Prostate gland (tissue), 2 donors: ENCODE measurements around the gene FAM167B. TPM values are rescaled to one million over a fixed set of nuclear protein-coding genes. Genes with fewer than 3 reads are reported as not detected.
"Not testable (repeated sequence)": the region's sequence is repeated elsewhere in the genome, so short reads cannot be mapped to it uniquely, and the experiment has no call there.

Experiments used
- DNase-seq: peaks from one replicate; pipeline ENCODE4 v3.0.0-alpha.2; 2019; ENCODE audit warnings: low spot score
- H3K27ac ChIP-seq, 2 donors: fragments of 200-600 bp; sonication (generic); 2 replicates each; pipeline ENCODE4 v1.5.1; 2017 to 2019
- H3K27me3 ChIP-seq: fragments of 200-600 bp; sonication (generic); replicated peaks from 2 replicates; pipeline ENCODE4 v1.5.1; 2019; ENCODE audit not compliant: insufficient read depth
- H3K36me3 ChIP-seq, 2 donors: fragments of 200-600 bp; sonication (generic); 1 replicate in 1 of 2; 2 replicates in 1 of 2; pipeline versions ENCODE4 v1.5.1 to v1.8.1; 2017 to 2019
- H3K4me1 ChIP-seq: fragments of 200-600 bp; sonication (generic); replicated peaks from 2 replicates; pipeline ENCODE4 v1.5.1; 2019
- H3K4me3 ChIP-seq, 2 donors: fragments of 200-600 bp; sonication (generic); 2 replicates each; pipeline ENCODE4 v1.5.1; 2017 to 2019
- H3K9me3 ChIP-seq: fragments of 200-600 bp; sonication (generic); 2 replicates; pipeline ENCODE4 v1.5.1; 2017
- POLR2A ChIP-seq: fragments of 450-650 bp; IDR thresholded peaks from one replicate; pipeline ENCODE4 v1.6.1; 2016; ENCODE audit warnings: antibody characterized with exemption, mild to moderate bottlenecking
- POLR2AphosphoS5 ChIP-seq: sonication (generic); formaldehyde crosslinking; IDR thresholded peaks from one replicate; pipeline ENCODE4 v1.6.1; 2017; ENCODE audit warnings: antibody characterized with exemption
- WGBS: methylation state at CpG from one replicate; pipeline ENCODE4 v1.1.5; 2018; 5-methylcytosine and 5-hydroxymethylcytosine counted together
- intact Hi-C: fragments of 100-400 bp; cut with DNase I; formaldehyde crosslinking; loops from one replicate; pipeline ENCODE4 v1.14.2; 2022
- total RNA-seq, 2 donors: library from RNA; depleted of rRNA; stranded (reverse); fragments of >200 nt; gene quantifications; one replicate each; pipeline ENCODE4 v1.1.0, GENCODE V29; 2016
- TF ChIP-seq, protein P1 (sequence below), 4 experiments: fragments of 200-600 bp in 2 of 4; fragments of 450-650 bp in 2 of 4; sonication (generic) in 2 of 4; IDR thresholded peaks; 1 replicate in 3 of 4; 2 replicates in 1 of 4; pipeline ENCODE4 v1.5.1; 2016 to 2019; ENCODE audit warnings: antibody characterized with exemption in 4 of 4, mild to moderate bottlenecking in 2 of 4, moderate library complexity in 2 of 4

FAM167B gene
- total RNA-seq, 2 donors from 2014 or later, result 2.3 to 3.6 TPM

DNA sequence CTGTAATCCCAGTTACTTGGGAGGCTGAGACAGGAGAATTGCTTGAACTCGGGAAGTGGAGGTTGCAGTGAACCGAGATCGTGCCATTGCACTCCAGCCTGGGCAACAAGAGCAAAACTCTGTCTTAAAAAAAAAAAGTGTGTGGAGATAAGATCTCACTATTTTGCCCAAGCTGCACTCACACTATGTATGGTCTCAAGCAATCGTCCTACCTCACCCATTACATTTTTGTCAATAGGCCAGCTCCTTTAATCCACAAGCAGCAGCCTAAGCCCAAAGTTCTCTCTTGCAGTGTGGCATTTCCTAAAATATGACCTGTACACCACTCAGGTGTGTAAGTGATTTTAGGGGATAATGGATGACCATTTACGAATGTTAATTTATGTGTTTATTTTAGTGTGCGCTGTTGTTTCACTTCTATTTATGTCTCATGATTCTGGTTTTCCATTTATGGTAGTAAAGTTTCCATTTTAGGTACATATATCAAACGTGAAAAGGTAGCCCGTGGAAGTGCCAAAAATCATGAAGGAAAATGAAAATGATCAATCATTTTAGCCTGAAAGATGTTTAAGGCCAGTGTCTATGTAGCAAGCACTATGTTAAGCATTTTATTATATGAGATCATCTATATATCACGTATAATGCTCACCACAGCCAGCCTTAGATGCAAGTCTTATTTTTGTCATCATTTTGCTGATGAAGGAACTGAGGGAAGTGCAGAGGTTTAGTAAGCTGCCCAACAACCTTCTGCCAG, 9.6 kb downstream of the FAM167B start:
- H3K36me3 ChIP-seq, result no peaks in the 10 kb centered on the region
- TF ChIP-seq POLR2A (no peak), POLR2AphosphoS5 (no peak)
- TF ChIP-seq, protein P1, sequence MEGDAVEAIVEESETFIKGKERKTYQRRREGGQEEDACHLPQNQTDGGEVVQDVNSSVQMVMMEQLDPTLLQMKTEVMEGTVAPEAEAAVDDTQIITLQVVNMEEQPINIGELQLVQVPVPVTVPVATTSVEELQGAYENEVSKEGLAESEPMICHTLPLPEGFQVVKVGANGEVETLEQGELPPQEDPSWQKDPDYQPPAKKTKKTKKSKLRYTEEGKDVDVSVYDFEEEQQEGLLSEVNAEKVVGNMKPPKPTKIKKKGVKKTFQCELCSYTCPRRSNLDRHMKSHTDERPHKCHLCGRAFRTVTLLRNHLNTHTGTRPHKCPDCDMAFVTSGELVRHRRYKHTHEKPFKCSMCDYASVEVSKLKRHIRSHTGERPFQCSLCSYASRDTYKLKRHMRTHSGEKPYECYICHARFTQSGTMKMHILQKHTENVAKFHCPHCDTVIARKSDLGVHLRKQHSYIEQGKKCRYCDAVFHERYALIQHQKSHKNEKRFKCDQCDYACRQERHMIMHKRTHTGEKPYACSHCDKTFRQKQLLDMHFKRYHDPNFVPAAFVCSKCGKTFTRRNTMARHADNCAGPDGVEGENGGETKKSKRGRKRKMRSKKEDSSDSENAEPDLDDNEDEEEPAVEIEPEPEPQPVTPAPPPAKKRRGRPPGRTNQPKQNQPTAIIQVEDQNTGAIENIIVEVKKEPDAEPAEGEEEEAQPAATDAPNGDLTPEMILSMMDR (IDR thresholded peaks at IDR 0.05), result no peak
- intact Hi-C loops, result no loop called here
- DNase-seq, result no peak
- 67% methylated on average over 9 of the region's 9 CpGs for WGBS
- H3K27me3 ChIP-seq, result no peaks in the 10 kb centered on the region
- H3K4me1 ChIP-seq, result no peaks in the 10 kb centered on the region
- no peak overlapping the region for H3K27ac ChIP-seq
- no peak overlapping the region for H3K4me3 ChIP-seq
- no peaks in the 10 kb centered on the region for H3K9me3 ChIP-seq

DNA sequence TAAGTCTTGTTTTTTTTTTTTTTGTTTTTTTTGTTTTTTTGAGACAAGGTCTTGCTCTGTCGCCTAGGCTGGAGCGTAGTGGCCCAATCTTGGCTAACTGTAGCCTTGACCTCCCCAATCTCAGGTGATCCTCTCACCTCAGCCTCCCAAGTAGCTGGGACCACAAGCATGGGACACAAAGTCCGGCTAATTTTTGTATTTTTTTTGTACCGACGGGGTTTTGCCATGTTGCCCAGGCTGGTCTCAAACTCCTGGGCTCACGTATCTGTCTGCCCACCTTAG, 10.1 kb downstream of the FAM167B start:
- Histone ChIP-seq H3K27me3 (no peaks in the 10 kb centered on the region), H3K4me3 (no peak overlapping the region), H3K27ac (no peak overlapping the region), H3K4me1 (no peaks in the 10 kb centered on the region), H3K9me3 (no peaks in the 10 kb centered on the region), H3K36me3 (no peaks in the 10 kb centered on the region)
- whole genome bisulfite sequencing, result 90% methylated on average over 6 of the region's 6 CpGs
- intact Hi-C loops, result no loop called here
- DNase-seq, result no peak
- TF ChIP-seq POLR2A (no peak), POLR2AphosphoS5 (no peak)
- TF ChIP-seq, protein P1 (IDR thresholded peaks at IDR 0.05), result no peak

DNA sequence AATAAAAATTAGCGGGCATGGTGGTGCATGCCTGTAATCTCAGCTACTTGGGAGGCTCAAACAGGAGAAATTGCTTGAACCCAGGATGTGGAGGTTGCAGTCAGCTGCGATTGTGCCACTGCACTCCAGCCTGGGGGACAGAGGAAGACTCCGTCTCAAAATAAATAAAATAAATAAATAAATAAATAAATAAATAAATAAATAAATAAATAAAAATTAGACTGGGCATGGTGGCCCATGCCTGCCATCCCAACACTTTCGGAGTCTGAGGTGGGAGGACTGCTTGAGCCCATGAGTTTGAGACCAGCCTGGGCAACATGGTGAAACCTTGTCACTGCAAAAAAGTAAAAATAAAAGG, 16.2 kb downstream of the FAM167B start:
- H3K4me3 ChIP-seq, H3K27me3 ChIP-seq, DNase-seq, H3K9me3 ChIP-seq, H3K4me1 ChIP-seq, intact Hi-C loops, H3K27ac ChIP-seq, H3K36me3 ChIP-seq: not testable (repeated sequence)
- 95% methylated on average over 4 of the region's 4 CpGs for WGBS

DNA sequence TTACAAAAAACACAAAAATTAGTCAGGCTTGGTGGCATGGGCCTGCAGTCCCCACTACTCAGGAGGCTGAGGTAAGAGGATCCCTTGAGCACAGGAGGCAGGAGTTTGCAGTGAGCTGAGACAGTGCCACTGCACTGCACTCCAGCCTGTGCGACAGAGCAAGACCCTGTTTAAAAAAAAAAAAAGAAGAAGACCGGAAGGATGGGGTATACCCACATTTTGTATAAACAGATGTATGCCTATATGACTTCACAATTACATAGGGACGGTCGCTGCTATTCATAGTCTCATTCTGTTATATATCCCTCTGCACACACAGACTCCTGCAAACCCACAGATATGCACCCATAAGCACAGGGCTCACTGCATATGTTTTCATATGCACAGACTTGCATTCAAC, 16.7 kb downstream of the FAM167B start:
- WGBS, result 66% methylated on average over 4 of the region's 4 CpGs
- no peak overlapping the region for H3K4me3 ChIP-seq
- intact Hi-C loops, result no loop called here
- DNase-seq, result no peak
- H3K9me3 ChIP-seq, result no peaks in the 10 kb centered on the region
- H3K36me3 ChIP-seq, result no peaks in the 10 kb centered on the region
- TF ChIP-seq POLR2A (no peak), POLR2AphosphoS5 (no peak)
- TF ChIP-seq, protein P1 (IDR thresholded peaks at IDR 0.05), result no peak
- no peaks in the 10 kb centered on the region for H3K4me1 ChIP-seq
- H3K27ac ChIP-seq, result no peak overlapping the region
- H3K27me3 ChIP-seq, result no peaks in the 10 kb centered on the region

DNA sequence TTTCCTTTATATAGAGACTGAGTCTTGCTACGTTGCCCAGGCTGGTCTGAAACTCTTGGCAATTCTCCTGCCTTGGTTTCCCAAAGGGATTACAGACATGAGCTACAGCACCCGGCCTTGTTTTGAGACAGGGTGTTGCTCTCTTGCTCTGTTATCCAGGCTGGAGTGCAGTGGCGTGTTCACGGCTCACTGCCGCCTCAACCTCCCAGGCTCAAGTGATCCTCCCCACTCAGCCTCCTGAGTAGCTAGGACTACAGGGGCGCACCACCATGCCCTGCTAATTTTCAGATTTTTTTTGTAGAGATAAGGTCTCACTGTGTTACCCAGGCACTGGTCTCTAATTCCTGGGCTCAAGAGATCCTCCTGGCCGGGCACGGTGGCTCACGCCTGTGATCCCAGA, 18.8 kb downstream of the FAM167B start:
- no peaks in the 10 kb centered on the region for H3K9me3 ChIP-seq
- H3K27me3 ChIP-seq, result no peaks in the 10 kb centered on the region
- H3K36me3 ChIP-seq, result no peaks in the 10 kb centered on the region
- H3K4me3 ChIP-seq, result no peak overlapping the region
- 91% methylated on average over 9 of the region's 9 CpGs for WGBS
- no peaks in the 10 kb centered on the region for H3K4me1 ChIP-seq
- intact Hi-C loops, result no loop called here
- no peak for DNase-seq
- TF ChIP-seq, protein P1 (IDR thresholded peaks at IDR 0.05), result no peak
- TF ChIP-seq POLR2A (no peak), POLR2AphosphoS5 (no peak)
- no peak overlapping the region for H3K27ac ChIP-seq
